Muscle of leg (tissue), 11 donors: Measurements from ENCODE around the gene SLC36A1. TPM values are rescaled to one million over a fixed set of nuclear protein-coding genes. Genes with fewer than 3 reads are reported as not detected.

ENCODE experiments used
- DNase-seq: peaks from one replicate; pipeline ENCODE4 v3.0.0; 2013
- H3K27ac ChIP-seq: one replicate; pipeline ENCODE4 v1.5.1; 2013; ENCODE audit warnings: mild to moderate bottlenecking, low read length, control low read depth
- H3K27me3 ChIP-seq: one replicate; pipeline ENCODE4 v1.6.1; 2013; ENCODE audit warnings: low read length; ENCODE audit not compliant: control insufficient read depth, insufficient read depth
- H3K36me3 ChIP-seq: one replicate; pipeline ENCODE4 v1.6.1; 2013; ENCODE audit warnings: low read length; ENCODE audit not compliant: control insufficient read depth, insufficient read depth
- H3K4me1 ChIP-seq: one replicate; pipeline ENCODE4 v1.6.1; 2013; ENCODE audit warnings: low read length; ENCODE audit not compliant: control insufficient read depth, insufficient read depth
- H3K4me3 ChIP-seq: one replicate; pipeline ENCODE4 v1.5.1; 2013; ENCODE audit warnings: low read length, control low read depth
- H3K9me3 ChIP-seq: replicated peaks from 2 replicates; pipeline ENCODE4 v1.6.1; 2013; ENCODE audit warnings: low read depth, low read length; ENCODE audit not compliant: control insufficient read depth
- WGBS: methylation state at CpG from one replicate; pipeline ENCODE4 v1.1.5; 2013; ENCODE audit warnings: missing lambda C conversion rate; ENCODE audit not compliant: insufficient coverage; 5-methylcytosine and 5-hydroxymethylcytosine counted together
- polyA plus RNA-seq, 8 donors: library from polyadenylated mRNA; unstranded; fragments of 120-200 nt; gene quantifications; one replicate each; pipeline versions ENCODE4 v1.2.1 to v1.2.3, GENCODE V29; 2013; ENCODE audit warnings: inconsistent platforms in 1 of 8, low replicate concordance in 1 of 8; ENCODE audit not compliant: insufficient read length in 8 of 8, insufficient read depth in 1 of 8
- total RNA-seq: library from RNA; stranded (reverse); fragments of 120-200 nt; gene quantifications from one replicate; pipeline ENCODE4 v1.2.4, GENCODE V29; 2013

SLC36A1 gene
- total and polyA plus RNA-seq, 9 donors, result 8.4 to 18.3 (median 15.3) TPM

DNA sequence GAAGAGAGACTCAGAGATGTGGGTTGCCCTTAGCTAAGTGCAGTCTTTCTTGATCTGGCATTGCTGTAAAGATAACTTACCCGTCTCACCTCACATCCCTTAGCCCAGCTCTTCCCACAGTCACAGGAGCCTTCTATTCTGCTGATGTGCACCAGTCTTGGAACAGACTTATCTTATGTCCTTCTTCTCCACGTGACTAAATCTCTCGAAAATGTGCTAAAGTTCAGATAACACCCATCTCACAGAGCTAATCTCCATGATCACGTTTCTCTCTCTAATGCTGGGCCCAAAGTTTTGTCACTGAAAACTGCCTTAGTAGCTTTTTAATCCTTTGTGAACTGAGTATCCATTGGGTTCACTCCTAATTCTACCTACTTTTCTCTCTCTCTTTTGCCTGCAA lies 16.7 kb downstream of the SLC36A1 start:
- H3K36me3 ChIP-seq, result peaks cover 34% of the 10 kb centered on the region
- DNase-seq, result no peak
- no peak overlapping the region for H3K27ac ChIP-seq
- no peaks in the 10 kb centered on the region for H3K27me3 ChIP-seq
- no peak overlapping the region for H3K4me3 ChIP-seq
- H3K9me3 ChIP-seq, result no peaks in the 10 kb centered on the region
- WGBS, result 87% methylated on average over 4 of the region's 4 CpGs
- H3K4me1 ChIP-seq, result no peaks in the 10 kb centered on the region

DNA sequence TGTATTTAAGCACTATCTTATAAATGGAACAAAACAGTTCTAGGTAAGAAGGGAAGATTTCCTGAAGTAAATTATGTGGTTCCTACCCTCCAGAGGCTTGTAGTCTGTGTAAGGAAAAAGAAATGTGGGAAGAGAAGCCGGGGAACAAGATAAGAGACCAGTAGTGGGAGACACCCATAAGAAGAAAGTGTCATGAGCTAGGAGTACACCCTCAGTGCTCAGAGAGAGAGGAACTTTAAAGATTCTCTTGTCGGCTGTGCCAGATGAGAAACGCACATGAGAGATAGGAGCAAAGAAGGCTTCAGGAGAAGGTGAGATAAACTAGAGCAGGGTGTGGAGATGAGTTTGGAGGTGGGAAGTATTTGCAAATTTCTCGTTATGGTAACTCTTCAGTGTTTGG lies 18.1 kb downstream of the SLC36A1 start:
- Histone ChIP-seq H3K4me3 (no peak overlapping the region), H3K4me1 (no peaks in the 10 kb centered on the region), H3K36me3 (peaks cover 35% of the 10 kb centered on the region), H3K9me3 (no peaks in the 10 kb centered on the region), H3K27ac (no peak overlapping the region), H3K27me3 (no peaks in the 10 kb centered on the region)
- 85% methylated on average over 3 of the region's 4 CpGs for WGBS
- no peak for DNase-seq

DNA sequence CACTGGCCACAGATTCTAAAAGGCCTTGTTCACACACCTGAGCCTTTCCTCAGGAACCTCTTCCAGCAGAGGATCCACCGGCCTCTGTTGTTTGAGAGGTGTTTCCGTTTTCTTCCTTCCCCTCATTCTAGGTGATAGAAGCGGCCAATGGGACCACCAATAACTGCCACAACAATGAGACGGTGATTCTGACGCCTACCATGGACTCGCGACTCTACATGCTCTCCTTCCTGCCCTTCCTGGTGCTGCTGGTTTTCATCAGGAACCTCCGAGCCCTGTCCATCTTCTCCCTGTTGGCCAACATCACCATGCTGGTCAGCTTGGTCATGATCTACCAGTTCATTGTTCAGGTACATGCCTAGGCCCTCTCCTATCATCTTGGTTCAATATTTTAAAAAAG lies 20.2 kb downstream of the SLC36A1 start:
- WGBS, result 97% methylated on average over 8 of the region's 8 CpGs
- peaks cover 35% of the 10 kb centered on the region for H3K36me3 ChIP-seq
- no peak overlapping the region for H3K27ac ChIP-seq
- no peak overlapping the region for H3K4me3 ChIP-seq
- H3K27me3 ChIP-seq, result no peaks in the 10 kb centered on the region
- no peaks in the 10 kb centered on the region for H3K4me1 ChIP-seq
- DNase-seq, result no peak
- H3K9me3 ChIP-seq, result no peaks in the 10 kb centered on the region

DNA sequence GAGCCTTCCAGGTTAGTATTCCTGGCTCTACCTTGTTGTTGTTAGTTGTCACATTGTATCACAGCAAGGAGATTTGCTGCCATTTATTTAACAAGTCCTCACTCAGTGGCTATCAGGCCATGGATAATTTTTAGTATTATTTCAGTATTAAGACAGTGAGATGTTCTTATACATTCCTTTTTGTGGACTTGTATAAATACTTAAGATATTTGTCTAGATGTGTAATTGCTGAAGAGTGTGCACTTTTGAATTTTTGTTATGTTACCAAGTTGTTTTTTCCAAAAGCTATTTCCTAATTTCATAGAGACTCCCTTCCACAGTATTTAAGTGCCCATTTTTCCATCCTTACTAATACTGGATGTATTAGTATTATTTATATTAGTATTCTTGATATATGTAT lies 22.0 kb downstream of the SLC36A1 start:
- H3K4me3 ChIP-seq, result no peak overlapping the region
- H3K27ac ChIP-seq, result no peak overlapping the region
- no peaks in the 10 kb centered on the region for H3K27me3 ChIP-seq
- no peaks in the 10 kb centered on the region for H3K4me1 ChIP-seq
- H3K9me3 ChIP-seq, result no peaks in the 10 kb centered on the region
- peaks cover 31% of the 10 kb centered on the region for H3K36me3 ChIP-seq
- no peak for DNase-seq

- H3K36me3 ChIP-seq, result peaks cover 26% of the 10 kb centered on the region
- WGBS, result 100% methylated on average over 2 of the region's 3 CpGs
These were observed 22.6 kb downstream of the SLC36A1 start for GRCh38 chr5:151469992-151470391.

DNA sequence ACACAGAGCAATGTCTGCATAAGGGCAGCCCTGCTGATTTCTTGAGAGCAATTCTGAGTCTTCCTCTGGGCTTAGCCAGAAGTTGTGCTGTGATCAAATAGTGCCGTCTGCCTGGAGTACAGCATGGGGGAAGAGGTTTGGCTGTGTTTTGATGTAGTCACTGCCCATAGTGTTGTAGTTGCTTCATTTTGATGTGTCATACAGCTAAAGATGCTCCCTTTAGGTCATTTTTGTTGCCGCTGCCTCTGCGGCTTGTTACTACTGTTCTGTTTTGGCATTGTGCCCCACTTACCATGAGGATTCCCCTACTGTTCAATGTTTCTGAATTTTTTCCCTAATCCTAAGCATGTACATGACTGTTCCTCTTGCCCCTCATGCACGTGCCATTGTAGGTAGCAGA lies 23.0 kb downstream of the SLC36A1 start:
- Histone ChIP-seq H3K27me3 (no peaks in the 10 kb centered on the region), H3K36me3 (peaks cover 22% of the 10 kb centered on the region), H3K9me3 (no peaks in the 10 kb centered on the region), H3K4me1 (peaks cover 7% of the 10 kb centered on the region), H3K4me3 (no peak overlapping the region), H3K27ac (no peak overlapping the region)
- WGBS, result 47% methylated on average over 3 of the region's 4 CpGs
- DNase-seq, result no peak

More at GRCh38 chr5:151469992-151470391, 22.6 kb downstream of the SLC36A1 start:
- peaks cover 4% of the 10 kb centered on the region for H3K4me1 ChIP-seq
- H3K27me3 ChIP-seq, result no peaks in the 10 kb centered on the region
- no peaks in the 10 kb centered on the region for H3K9me3 ChIP-seq
- H3K27ac ChIP-seq, result no peak overlapping the region
- no peak for DNase-seq
- no peak overlapping the region for H3K4me3 ChIP-seq

DNA sequence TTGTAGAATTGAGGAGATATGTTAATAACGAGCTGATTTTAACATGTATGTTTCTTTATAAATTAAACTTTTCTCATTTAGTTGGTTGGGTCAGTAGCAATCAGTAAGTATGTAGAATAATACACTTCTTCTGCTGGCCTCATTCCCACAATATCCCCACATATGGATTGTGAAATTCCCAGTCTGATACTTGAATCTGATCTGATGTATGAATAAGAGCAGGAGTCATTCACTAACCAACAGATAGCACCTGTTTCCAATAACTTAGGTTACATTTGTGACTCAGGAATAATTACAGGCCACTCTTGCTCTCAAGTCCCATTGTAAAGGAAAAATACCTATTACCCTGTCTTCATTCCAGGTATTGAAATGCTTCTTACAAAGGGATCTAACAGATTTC lies 23.9 kb downstream of the SLC36A1 start:
- no peaks in the 10 kb centered on the region for H3K9me3 ChIP-seq
- DNase-seq, result no peak
- H3K4me1 ChIP-seq, result peaks cover 15% of the 10 kb centered on the region
- H3K4me3 ChIP-seq, result no peak overlapping the region
- H3K27me3 ChIP-seq, result no peaks in the 10 kb centered on the region
- H3K36me3 ChIP-seq, result peaks cover 19% of the 10 kb centered on the region
- H3K27ac ChIP-seq, result no peak overlapping the region
- WGBS, result no CpG with 5 or more reads among the region's 1 CpG

DNA sequence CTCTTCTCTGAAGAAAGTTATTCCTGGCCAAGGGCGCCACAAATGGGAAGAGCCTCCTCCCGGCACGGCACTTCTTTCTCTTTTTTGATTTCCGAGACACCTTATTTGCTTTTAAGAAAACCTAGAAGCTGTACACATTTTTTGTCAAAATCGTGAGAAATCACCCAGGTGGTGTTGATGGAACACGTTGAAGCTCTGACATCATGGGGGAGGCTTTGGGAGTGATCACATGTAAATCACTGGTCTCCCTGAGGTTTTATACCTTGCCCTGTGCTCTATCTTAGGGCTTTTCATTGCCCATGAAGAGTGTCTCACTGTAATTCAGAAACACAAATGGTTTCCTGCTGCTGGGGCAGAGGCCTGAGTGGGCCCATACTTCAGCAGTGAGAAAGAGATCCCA lies 27.4 kb downstream of the SLC36A1 start:
- Histone ChIP-seq H3K36me3 (peaks cover 17% of the 10 kb centered on the region), H3K9me3 (no peaks in the 10 kb centered on the region), H3K4me3 (no peak overlapping the region), H3K27me3 (no peaks in the 10 kb centered on the region), H3K27ac (peak overlapping the region; percentile 17), H3K4me1 (peaks cover 32% of the 10 kb centered on the region)
- DNase-seq, result no peak
- 50% methylated on average over 2 of the region's 6 CpGs for WGBS

GRCh38 chr5:151475388-151475787 lies 28.0 kb downstream of the SLC36A1 start:
- Histone ChIP-seq H3K4me3 (no peak overlapping the region), H3K4me1 (peaks cover 34% of the 10 kb centered on the region), H3K27me3 (no peaks in the 10 kb centered on the region), H3K27ac (peak overlapping the region; percentile 29), H3K9me3 (no peaks in the 10 kb centered on the region), H3K36me3 (peaks cover 14% of the 10 kb centered on the region)
- 78% methylated on average over 2 of the region's 2 CpGs for WGBS
- peak; percentile 75 for DNase-seq

DNA sequence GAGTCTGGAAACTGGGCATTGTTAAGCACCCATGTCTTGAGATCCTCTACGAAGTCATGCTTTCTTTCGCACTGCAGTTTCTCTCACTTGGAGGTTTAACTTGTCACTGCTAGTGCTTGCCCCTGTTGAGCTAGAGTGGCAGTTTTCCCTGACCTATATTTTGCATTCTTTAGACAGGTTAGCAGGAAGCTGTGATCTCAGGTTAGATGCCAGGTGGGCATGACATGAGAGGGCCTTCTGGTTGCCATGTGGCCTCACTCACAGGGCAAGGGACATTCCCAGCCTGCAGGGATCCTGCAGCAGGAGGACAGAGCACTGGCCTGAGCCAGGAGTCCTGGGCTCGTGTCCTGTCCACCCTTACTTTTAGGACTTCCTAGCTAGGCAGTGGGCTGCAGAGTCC lies 28.6 kb downstream of the SLC36A1 start:
- 100% methylated on average over 1 of the region's 3 CpGs for WGBS
- Histone ChIP-seq H3K36me3 (peaks cover 14% of the 10 kb centered on the region), H3K27me3 (no peaks in the 10 kb centered on the region), H3K4me3 (no peak overlapping the region), H3K9me3 (no peaks in the 10 kb centered on the region), H3K27ac (peak overlapping the region; percentile 29), H3K4me1 (peaks cover 40% of the 10 kb centered on the region)
- DNase-seq, result no peak

GRCh38 chr5:151477101-151477500 lies 29.7 kb downstream of the SLC36A1 start:
- Histone ChIP-seq H3K36me3 (peaks cover 17% of the 10 kb centered on the region), H3K27me3 (no peaks in the 10 kb centered on the region), H3K4me1 (peaks cover 42% of the 10 kb centered on the region), H3K27ac (peak overlapping the region; percentile 54), H3K4me3 (no peak overlapping the region), H3K9me3 (no peaks in the 10 kb centered on the region)
- DNase-seq, result peak; percentile 44
- WGBS, result 100% methylated on average over 1 of the region's 4 CpGs
